HepG2 (cell line): ENCODE measurements around the gene ACYP2. TPM values are rescaled to one million over a fixed set of nuclear protein-coding genes. Genes with fewer than 3 reads are reported as not detected.

Experiments
- ATAC-seq: fragments of 200-7000 bp; cut with Tn5 transposase; 3 replicates; pipeline ENCODE4 v1.9.1; 2020; ENCODE audit warnings: mild to moderate bottlenecking, moderate library complexity
- BruUV-seq: library from RNA; stranded (reverse); fragments of 400-500 nt; replicated peaks from 2 replicates; lab custom pipeline; 2021; lab: Mats Ljungman, UMichigan
- CTCF ChIA-PET: fragments of 300-600 bp; formaldehyde crosslinking; extraction: SDS; loops from one replicate; lab custom pipeline; 2021; ENCODE audit warnings: low total read pairs, inconsistent platforms, low intra/inter-chr PET ratio; lab: Yijun Ruan, JAX
- POLR2A ChIA-PET: fragments of 350-600 bp; sonication (Branson Sonifier 250); formaldehyde crosslinking; loops from one replicate; lab custom pipeline; 2020; ENCODE audit warnings: antibody characterized with exemption, inconsistent platforms; lab: Yijun Ruan, JAX
- DNase-seq: peaks from one replicate; pipeline ENCODE4 v3.0.0-alpha.2; 2015; ENCODE audit warnings: low spot score
- FAIRE-seq: peaks from 3 replicates; lab custom pipeline; 2011; peaks lifted over from hg19 to GRCh38; lab: Jason Lieb, UNC
- H2AFZ ChIP-seq: one replicate; pipeline ENCODE4 v1.6.1; 2011; ENCODE audit warnings: low read length, inconsistent platforms
- H3K27ac ChIP-seq: fragments of 300-600 bp; 3 replicates; pipeline ENCODE4 v1.8.0; 2011; ENCODE audit warnings: mixed run types, mild to moderate bottlenecking, mixed read lengths, low read length, inconsistent platforms; ENCODE audit not compliant: insufficient read depth; ENCODE audit errors: extremely low read length
- H3K27me3 ChIP-seq, 2 experiments: fragments of 200-600 bp in 1 of 2; 2 replicates in 1 of 2; 3 replicates in 1 of 2; pipeline versions ENCODE4 v1.6.0 to v1.8.0; 2011; ENCODE audit warnings: low read length in 2 of 2, mild to moderate bottlenecking in 2 of 2, moderate library complexity in 2 of 2, inconsistent platforms in 1 of 2; ENCODE audit not compliant: insufficient read depth in 2 of 2, control insufficient read depth in 1 of 2
- H3K36me3 ChIP-seq, 2 experiments: fragments of 200-600 bp in 1 of 2; replicated peaks in 1 of 2; 2 replicates in 1 of 2; 3 replicates in 1 of 2; pipeline versions ENCODE4 v1.5.1 to v1.8.0; 2011; ENCODE audit warnings: low read length in 2 of 2, inconsistent platforms in 1 of 2; ENCODE audit not compliant: insufficient read depth in 2 of 2, control insufficient read depth in 1 of 2
- H3K4me1 ChIP-seq: 2 replicates; pipeline ENCODE4 v1.5.1; 2012; ENCODE audit warnings: low read length, inconsistent platforms; ENCODE audit not compliant: insufficient read depth
- H3K4me2 ChIP-seq: 2 replicates; pipeline ENCODE4 v1.6.0; 2011; ENCODE audit warnings: low read depth, low read length, inconsistent platforms
- H3K4me3 ChIP-seq, 3 experiments: fragments of 200-600 bp in 1 of 3; sonication (generic), shearing (Covaris generic) in 1 of 3; replicated peaks in 1 of 3; 2 replicates each; pipeline ENCODE4 v1.5.1; 2011 to 2016; ENCODE audit warnings: low read length in 3 of 3, inconsistent platforms in 2 of 3, low read depth in 2 of 3, mild to moderate bottlenecking in 2 of 3, control low read depth in 1 of 3, mixed read lengths in 1 of 3; ENCODE audit not compliant: insufficient read depth in 1 of 3
- H3K79me2 ChIP-seq: one replicate; pipeline ENCODE4 v1.6.1; 2011; ENCODE audit warnings: low read length, inconsistent platforms; ENCODE audit not compliant: insufficient read depth
- H3K9ac ChIP-seq: 2 replicates; pipeline ENCODE4 v1.6.0; 2011; ENCODE audit warnings: mild to moderate bottlenecking, low read depth, low read length, inconsistent platforms; ENCODE audit not compliant: insufficient read depth
- H3K9me3 ChIP-seq: 2 replicates; pipeline ENCODE4 v1.5.1; 2012; ENCODE audit warnings: mild to moderate bottlenecking, low read length
- H4K20me1 ChIP-seq: 2 replicates; pipeline ENCODE4 v1.6.0; 2011; ENCODE audit warnings: inconsistent platforms, mild to moderate bottlenecking, low read length, moderate library complexity; ENCODE audit not compliant: insufficient read depth
- FOXK1 ChIP-seq: sonication (generic); formaldehyde crosslinking; IDR thresholded peaks from 2 replicates; pipeline ENCODE4 v1.4.0; 2020; ENCODE audit warnings: low read depth, missing genetic modification reagents, borderline replicate concordance
- PRMT3 ChIP-seq: sonication (generic); formaldehyde crosslinking; IDR thresholded peaks from 2 replicates; pipeline ENCODE4 v1.8.1; 2022; ENCODE audit warnings: low read depth, mild to moderate bottlenecking, moderate library complexity, missing genetic modification reagents, borderline replicate concordance
- RARA ChIP-seq: IDR thresholded peaks from 2 replicates; pipeline ENCODE4 v1.6.1; 2016; ENCODE audit warnings: missing genetic modification reagents, missing compliant biosample characterization
- ZNF670 ChIP-seq: sonication (generic); formaldehyde crosslinking; IDR thresholded peaks from 2 replicates; pipeline ENCODE4 v1.8.0; 2022; ENCODE audit warnings: mild to moderate bottlenecking, missing genetic modification reagents, borderline replicate concordance
- WGBS: methylation state at CpG from one replicate; pipeline ENCODE4 v1.1.6; 2017; ENCODE audit warnings: low lambda C conversion rate; 5-methylcytosine and 5-hydroxymethylcytosine counted together
- in situ Hi-C: cut with HindIII; loops from 2 replicates; pipeline ENCODE4 v1.10.0; 2017; ENCODE audit warnings: low pct_unique_long_range_greater_than_20kb; ENCODE audit not compliant: extremely low pct_ligation_motif_present
- intact Hi-C: fragments of 100-400 bp; cut with micrococcal nuclease; formaldehyde crosslinking; loops from one replicate; pipeline ENCODE4 v1.10.0; 2022; ENCODE audit not compliant: unreplicated experiment
- polyA plus RNA-seq, 8 experiments: library from polyadenylated mRNA; depleted of rRNA in 3 of 8; stranded (reverse) in 7 of 8; unstranded in 1 of 8; fragments of >200 nt; fragmentation: Illumina TruSeq in 4 of 8; extraction: Trizol in 4 of 8; gene quantifications; 2 replicates each; pipeline versions ENCODE4 v1.2.1 to v1.2.3, GENCODE V29; 2011 to 2016; ENCODE audit warnings: low read depth in 4 of 8, missing spikeins in 1 of 8, mixed read lengths in 1 of 8; ENCODE audit not compliant: insufficient read depth in 1 of 8
- total RNA-seq, 5 experiments: library from RNA; depleted of rRNA; stranded (reverse); fragments of >200 nt; fragmentation: Illumina TruSeq; extraction: Trizol; gene quantifications; 2 replicates each; pipeline ENCODE4 v1.2.3, GENCODE V29; 2016; ENCODE audit warnings: low read depth in 1 of 5

The ACYP2 gene
- total and polyA plus RNA-seq, 2 of the 13 experiments (the other 11 are each of a cell fraction or from before 2014, with no cell fraction given), result 12.3 to 12.7 TPM

DNA sequence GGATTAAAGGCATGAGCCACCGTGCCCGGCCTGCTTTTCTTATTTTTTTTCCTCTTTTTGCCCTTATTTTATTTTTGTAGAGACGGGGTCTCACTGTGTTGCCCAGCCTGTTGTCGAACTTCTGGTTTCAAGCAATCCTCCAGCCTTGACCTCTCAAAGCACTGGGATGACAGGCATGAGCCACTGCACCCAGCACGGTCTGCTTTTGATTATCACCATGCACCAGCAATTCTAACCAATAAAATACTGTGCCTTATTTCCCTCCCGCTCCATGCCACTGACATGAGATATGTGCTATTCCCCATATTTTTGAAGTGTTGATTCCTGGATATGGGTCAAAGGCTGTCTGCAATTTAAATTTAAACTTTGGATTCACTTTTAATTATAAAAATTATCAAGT is 42.9 kb downstream of the ACYP2 start:
- TF ChIP-seq PRMT3 (CRISPR knock-in tag), result no peak
- DNase-seq, result no peak
- no peak overlapping the region for H3K27ac ChIP-seq
- in situ Hi-C loops, result no loop called here
- POLR2A ChIA-PET, result no interaction called here
- no peaks in the 10 kb centered on the region for H3K27me3 ChIP-seq
- BruUV-seq, result no TSS peak
- 94% methylated on average over 6 of the region's 6 CpGs for WGBS
- H3K4me2 ChIP-seq, result no peak overlapping the region
- no peak overlapping the region for H3K9ac ChIP-seq
- H2AFZ ChIP-seq, result no peak overlapping the region
- H3K4me3 ChIP-seq, result no peak overlapping the region
- no peak for ATAC-seq
- H3K4me1 ChIP-seq, result peaks cover under 1% of the 10 kb centered on the region; the same call in 1 of the 2 replicates
- no peaks in the 10 kb centered on the region for H4K20me1 ChIP-seq
- peaks cover 0 to 2% of the 10 kb centered on the region in 2 experiments; a peak in 1 of 5 replicates for H3K36me3 ChIP-seq
- no peaks in the 10 kb centered on the region for H3K79me2 ChIP-seq
- H3K9me3 ChIP-seq, result no peaks in the 10 kb centered on the region
- no peak for FAIRE-seq
- intact Hi-C loops, result no loop called here
- CTCF ChIA-PET, result no interaction called here

DNA sequence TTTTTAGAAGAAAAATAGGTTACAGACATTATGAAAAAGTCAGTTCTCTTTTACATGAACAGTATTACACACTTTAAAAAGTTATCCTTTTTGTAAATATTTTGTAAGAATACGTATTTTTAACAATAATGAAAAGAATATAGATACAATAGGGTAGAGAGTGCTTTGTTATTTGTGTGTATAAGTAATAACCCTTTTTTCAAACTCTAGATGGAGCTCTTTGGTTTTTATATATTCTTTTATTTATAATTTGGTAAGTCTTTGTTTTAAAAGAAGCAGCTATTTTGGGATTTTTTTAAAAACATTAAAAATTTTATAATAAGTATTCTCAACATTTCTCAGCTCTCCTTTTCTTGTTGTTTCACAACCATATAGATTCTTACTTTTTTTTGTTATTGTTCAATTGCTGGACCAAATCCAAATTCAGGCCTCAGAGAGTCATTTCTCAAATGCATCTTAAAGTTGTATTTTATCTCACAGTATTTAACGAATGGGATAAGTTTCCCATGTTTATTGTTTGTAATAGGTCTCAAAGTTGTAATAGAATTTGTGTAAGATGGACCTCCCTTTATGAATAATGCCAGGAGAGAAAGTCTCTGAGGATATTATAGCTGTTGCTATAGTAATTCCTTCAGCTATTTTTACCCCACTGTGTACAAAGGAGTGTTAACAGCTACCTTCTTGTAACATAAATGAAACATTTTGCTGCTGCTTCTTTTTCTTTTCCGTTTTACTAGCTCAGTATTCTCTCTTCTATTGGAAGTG is 46.4 kb downstream of the ACYP2 start:
- Histone ChIP-seq H3K36me3 (peaks cover 0 to 2% of the 10 kb centered on the region in 2 experiments; a peak in 1 of 5 replicates), H3K4me3 (no peak overlapping the region), H3K9ac (no peak overlapping the region), H3K27me3 (no peaks in the 10 kb centered on the region), H3K27ac (no peak overlapping the region), H3K4me1 (peaks cover 6% of the 10 kb centered on the region), H2AFZ (no peak overlapping the region), H3K4me2 (no peak overlapping the region), H4K20me1 (no peaks in the 10 kb centered on the region), H3K9me3 (no peaks in the 10 kb centered on the region), H3K79me2 (no peaks in the 10 kb centered on the region)
- TF ChIP-seq FOXK1 (CRISPR knock-in tag) (no peak), RARA (CRISPR knock-in tag) (no peak), ZNF670 (CRISPR knock-in tag) (no peak)
- ATAC-seq (no peak), DNase-seq (no peak), FAIRE-seq (no peak)
- ChIA-PET CTCF (no interaction called here), POLR2A (interaction anchor here (1.0 kb wide), 1 partner anchor 11 kb away, joined by 3 read pairs; no protein-coding TSS in a partner anchor)
- in situ Hi-C loops (no loop called here), intact Hi-C loops (no loop called here)
- no TSS peak for BruUV-seq
- WGBS, result 80% methylated on average over 3 of the region's 3 CpGs
